Activated T-cell treated with anti-CD3 and anti-CD28 coated beads for 24 hours (primary cell): ENCODE data around the gene EYS.

Experiments
- DNase-seq: peaks from one replicate; pipeline ENCODE4 v3.0.0-alpha.2; 2020; ENCODE audit warnings: low read depth

The EYS gene

DNA sequence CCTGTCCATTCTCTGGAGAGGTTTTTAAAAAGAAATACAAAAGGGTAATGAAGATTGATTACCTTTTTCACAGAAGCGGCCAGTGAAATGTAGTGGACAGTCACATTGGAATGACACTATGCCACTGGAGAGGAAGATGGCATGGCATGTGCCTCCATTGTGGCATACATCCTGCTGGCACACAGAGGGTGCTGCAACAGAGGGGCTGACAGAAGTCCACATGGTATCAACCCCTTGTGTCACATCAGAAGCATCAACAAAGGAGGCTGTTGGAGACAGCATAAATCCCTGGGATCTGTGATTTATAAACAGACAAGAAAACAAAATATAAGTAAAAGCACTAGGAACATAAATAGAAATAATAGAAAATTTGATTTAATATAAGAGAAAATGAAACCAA, 1476.5 kb downstream of the EYS start:
- no peak for DNase-seq

DNA sequence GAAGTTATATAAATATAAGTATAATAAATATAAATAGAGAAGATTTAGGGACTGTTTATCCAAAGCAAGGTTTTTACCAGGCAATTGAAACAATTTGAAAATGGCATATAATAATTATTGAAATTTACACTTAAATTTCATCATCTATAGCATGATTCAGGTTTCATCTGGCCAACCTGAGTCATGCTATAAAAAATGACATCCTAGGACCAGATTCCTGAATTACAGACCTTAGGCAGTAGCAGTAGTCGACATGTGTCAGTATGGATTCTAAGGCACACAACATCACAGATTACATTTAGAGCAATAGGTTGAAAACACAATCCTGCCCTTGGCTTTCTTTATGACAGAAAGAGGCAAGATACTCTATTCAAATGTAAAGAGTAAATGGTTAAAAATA, 1479.2 kb downstream of the EYS start:
- DNase-seq, result no peak

DNA sequence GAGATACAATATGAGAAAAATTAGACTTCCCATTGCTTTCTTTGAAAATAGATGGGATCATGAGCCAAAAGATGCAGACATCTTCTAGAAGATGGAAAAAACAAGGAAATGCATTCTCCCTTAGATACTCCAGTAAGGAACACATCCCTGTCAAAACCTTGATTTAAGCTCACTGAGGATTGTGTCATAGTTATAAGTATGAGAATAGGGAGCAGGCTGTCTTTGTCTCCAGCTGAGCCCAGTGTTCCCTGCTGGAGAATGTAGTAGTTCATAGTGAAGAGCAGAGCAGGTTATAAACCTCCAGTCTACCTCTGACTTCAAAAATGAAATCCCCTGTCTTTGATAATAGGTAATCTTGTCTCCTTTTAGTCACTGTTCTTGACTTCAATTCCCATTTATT, 1481.5 kb downstream of the EYS start:
- DNase-seq, result no peak

DNA sequence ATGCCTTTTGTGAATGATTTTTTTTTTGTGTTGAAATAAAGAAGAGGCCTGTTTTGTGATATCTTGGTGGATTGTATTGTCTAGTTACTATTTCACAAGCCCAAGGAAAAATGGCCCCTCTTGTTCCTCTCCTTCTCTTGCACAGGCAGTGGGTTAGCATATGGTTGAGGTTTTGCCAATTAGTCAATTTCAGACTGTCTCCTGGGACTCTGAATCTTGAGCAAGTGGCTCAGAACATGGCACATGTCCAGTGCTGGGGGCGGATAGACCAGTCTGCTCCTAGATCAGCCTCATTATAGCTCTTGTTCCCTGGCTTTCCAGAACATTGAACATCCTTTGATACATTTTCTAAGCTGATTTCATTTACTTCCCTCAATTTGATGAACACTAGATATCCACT, 1482.2 kb downstream of the EYS start:
- DNase-seq, result no peak

DNA sequence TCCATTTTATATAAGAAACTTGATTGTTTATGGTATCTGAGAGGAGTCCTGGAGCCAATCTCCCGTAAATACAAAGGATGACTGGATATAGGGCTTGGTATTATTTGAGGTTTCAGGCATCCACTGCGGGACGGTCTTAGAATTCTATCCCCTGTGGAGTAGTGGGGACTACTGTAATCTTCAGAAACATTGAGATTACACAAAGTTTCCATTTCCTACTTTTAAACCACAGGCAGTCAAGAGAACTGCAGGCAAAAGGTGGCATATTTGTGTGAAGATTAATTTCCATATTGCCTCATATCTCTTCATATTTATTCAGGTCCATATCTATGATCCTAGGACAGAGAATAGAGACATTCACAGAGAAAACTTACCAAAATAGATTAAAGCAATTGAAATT, 1485.2 kb downstream of the EYS start:
- DNase-seq, result no peak

DNA sequence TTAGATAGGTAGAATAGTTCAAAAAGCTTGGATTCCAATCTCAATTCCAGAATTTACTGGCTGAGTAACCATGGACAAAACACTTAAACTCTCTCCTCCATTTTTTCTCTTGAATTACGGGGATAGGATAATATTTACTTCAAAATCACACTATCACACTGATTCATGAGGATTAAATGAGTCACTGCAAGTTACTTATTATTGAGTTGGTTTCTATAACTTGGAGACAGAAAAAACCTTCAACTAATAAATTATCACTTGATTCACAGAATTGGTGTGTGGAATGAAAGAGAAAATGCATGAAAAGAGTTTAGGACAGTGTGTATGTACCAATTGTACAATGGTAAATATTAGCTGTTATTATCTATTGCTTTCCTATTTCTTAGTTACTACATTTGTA, 1486.2 kb downstream of the EYS start:
- no peak for DNase-seq

DNA sequence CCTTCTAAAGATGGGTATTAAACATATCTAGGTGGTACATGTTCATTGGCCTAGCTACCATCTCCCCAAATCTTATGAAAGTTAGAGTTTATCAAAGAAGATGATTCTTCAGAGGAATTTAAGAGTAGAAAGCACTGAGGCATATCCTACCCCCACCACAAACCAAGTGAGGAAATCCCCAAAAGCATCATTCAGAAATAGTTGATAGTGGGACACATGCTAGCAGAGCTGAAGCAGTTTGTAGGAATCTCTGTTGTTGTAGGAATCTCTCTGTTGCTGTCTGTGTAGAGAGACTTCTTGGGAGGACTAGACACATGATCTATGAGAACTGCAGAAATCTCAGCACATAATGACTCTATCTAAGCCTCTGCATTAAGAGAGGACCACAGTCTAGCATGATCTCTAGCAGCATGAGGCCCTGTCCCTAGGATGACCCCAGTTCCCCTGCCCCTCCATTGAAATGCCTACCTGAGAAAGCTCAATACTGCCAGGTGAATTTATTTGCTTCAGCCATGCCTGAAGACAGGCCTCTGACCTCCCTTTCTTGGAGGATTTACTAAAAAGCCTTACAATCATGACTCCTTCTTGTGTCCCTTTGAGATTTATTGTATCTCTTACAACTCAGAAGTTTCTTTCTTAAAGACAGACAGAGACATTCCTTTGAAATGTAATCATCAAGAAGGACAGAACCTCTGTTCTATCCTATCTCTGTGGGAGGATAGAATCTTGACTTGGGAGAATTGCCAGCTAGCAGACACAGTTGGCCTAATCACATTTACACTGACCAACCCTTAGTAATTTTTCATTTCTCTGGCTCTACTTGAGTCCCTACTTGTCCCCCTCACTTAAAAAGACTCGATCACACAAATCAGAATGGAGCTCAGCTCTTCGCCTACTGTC, 1489.1 kb downstream of the EYS start:
- no peak for DNase-seq

DNA sequence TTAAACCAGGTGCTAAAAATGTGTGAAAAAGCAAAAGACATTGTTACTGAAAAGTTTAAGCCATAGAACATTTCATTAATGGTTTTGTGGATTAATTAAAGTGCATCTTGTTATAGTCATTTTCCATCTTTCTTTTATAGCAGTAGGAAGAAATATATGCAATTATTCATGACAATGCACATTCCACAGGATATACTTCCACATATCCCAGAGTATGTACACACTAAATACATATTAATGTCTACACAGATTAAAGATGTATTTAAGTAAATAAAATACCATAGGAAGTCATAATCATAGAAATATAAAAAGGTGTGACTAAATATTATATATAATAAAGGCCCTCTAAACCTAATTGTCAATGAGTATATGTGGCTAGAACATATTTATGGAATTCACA, 1492.7 kb downstream of the EYS start:
- no peak for DNase-seq

DNA sequence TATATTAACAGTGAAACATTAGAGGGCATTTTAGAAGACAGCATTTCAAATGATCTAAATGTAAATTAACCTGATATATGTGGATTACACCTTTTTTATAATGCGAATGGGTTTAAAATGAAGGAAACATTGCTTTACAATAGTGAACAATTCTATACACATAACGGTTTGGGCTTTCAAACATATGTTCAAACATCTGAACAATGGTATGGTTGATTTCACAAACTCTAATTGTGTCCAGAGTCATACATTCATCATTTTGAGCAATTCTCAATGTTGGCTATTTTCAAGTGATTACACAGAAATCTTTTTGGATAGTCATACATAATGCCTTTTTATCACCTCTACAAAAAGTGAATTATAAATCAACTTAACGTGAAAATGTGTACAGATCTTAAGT, 1493.3 kb downstream of the EYS start:
- DNase-seq, result no peak

DNA sequence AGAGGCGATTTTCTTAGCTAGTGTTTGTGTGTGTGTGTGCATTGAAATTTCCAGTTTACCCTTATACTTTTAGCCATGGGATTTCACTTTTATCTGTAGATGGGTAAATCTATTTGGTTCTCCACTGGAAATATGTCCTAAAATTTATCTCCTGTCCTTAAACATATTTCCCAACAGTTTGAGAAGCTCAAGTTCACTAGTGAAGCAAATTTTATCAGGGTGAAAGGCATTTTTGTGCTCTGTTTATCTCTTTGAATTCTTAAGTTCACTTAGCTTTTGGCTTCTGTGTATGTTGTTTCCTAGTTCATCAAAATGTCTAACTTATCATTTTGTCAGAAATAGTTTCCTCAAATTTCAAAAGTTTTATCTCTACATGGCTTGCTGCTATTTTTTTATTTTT, 1509.8 kb downstream of the EYS start:
- DNase-seq, result no peak

DNA sequence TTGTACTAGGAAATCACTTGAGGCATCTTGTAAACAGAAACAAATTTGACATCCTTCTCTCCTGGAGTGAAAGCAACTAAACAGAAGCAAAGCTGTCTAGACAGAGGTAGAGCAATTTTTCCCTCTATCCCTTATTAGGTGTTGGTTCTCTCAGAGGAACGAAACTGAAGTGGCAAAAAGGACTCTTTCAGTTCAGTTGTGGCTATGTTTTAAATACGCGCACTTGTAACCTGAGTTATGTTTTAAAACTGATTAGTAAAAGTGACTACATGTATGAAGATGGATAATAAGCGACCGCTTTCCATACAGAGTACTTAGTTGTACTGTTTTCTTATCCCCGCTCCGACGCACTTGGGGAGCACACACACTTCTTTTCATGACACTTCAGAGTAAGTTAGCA, 1520.4 kb downstream of the EYS start:
- DNase-seq, result no peak

DNA sequence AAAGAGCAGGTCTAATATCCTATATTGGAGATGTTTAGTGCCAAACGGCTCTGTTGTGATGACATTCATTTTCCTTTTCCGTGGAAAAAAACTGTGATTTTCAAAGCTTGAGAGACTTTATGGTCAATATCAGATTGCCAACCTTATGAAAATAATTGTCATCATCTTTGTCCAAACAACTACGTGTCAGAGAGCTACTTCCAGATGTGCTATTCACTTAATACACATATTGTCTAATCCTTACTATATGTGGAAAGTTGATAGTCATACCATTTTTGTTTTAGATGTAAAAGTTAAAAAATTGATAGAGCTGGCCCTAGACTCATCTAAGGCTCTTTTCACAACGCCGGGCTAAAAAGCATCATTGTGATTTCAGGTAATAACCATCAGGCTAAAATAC, 1521.4 kb downstream of the EYS start:
- no peak for DNase-seq

DNA sequence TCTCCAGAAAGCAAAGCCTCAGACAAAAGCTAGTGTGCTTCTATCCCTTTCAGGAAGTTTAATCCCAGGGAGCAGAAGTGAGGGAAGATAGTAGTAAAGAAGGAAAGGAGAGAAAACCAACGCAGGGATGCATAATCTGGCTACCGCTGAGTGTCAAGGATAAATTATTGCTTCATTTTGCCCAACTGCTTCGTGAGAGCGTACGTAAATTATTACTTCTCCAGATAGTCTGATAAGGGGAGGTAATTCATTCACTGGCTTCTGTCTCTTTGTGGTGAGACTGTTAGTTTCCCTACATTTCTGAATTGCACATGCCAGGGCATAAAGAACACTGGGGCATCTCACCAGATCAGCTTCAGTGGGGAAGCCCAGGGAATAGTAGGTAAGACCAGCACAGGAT, 1531.7 kb downstream of the EYS start:
- no peak for DNase-seq

DNA sequence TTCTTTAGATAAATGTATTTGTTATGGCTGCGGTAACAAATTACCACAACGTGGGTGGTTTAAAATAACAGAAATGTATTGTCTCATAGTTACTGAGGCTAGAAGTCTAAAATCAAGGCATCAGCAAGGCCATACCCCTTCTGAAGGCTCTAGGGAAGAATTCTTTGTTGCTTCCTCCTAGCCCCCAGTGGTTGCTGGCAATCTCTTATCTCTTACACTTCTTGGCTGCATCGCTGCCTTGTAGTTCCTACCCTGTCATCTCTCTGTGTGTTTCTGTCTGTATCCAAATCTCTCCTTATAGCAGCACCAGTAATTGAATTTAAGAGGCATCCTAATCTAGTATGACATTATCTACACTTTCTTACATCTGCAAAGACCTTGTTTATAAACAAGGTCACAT, 1536.7 kb downstream of the EYS start:
- no peak for DNase-seq

DNA sequence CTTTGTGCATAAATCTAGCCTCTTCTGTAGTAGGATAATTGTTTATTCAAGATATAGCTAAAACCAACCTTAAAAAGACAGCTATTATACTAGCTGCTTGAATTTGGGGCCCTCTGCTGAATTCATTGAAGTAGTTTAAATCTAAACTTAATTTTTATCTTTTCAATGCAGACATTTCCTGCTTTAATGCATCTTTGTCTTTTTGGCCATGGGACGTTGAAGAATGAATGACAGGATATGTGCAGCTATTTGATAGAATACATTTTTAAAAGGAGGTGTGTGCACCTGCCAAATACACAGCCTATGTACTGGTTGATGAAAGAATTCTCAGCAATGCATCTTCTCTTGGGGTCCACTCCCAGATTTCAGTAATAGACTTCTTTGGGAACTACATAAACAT, 1546.5 kb downstream of the EYS start:
- no peak for DNase-seq

DNA sequence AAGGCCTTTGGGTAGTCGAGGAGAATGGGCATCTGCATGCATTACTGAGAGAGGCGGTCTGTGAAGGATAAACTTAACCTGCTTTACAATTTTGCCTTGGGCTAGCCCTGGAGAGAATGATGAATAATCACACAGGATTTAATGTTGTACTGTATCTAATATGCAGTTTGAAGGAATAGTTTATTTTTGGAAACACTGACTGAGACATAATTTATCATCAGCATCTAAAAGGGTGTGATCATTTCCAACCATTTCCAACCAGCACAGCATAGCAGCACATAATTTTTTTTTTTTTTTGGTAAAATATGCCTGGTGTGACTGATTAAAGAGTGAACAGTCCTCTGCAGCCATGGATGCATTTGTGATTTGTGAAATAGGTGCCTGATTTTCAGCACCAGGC, 1552.0 kb downstream of the EYS start:
- DNase-seq, result no peak

DNA sequence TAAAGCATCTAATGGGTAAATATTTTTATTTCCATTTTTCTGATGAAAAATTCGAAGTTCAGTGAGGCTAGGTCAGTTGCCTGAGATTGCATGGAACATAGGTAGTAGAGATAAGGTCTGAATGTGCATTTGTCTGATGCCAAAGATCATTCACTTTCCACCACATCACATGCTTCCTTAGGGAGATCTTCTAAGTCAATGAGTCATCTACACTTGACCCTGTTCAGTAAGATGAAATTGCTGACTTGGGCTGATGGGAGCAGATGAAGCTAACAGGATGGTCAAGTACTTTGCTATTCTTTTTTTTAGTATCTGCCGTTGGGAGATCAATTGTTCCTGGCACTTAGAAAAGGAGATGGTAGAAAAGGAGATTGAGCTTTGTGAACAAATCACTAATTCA, 1560.2 kb downstream of the EYS start:
- DNase-seq, result no peak

DNA sequence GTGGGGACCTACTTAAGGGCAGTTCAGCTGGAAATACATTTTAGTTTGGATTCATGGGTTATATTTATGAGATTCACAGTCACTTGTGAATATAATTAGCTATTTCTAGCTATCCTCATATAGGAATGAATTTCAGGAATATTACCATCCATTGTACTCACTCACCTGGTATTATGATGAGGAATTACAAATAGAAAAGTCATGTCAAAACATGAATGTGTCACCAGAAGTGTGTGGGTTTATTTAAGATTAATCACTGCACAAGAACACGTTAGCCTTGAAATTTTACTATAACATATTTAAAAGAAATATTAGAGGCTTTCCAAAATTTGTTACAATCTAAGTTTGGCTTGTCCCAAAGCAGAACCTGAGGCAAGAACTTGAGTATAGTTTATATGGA, 1560.9 kb downstream of the EYS start:
- no peak for DNase-seq

DNA sequence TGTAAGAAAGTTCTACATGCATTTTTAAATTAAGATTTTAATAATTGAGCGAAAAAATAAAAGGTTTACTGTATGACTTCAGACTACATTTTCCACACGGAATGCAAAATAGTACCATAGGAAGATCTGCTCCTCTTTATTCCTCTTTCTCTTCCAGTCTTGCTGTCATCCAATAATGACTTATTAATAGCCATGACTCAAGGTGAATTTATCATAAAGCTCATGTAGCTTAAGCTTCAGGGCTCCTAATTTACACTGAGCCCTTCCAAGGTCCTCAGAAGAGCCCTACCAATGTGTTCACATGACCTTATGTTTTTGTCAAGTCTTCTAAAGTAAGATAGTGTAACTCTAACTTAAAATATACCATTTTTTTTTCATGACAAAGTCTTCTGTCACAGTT, 1561.4 kb downstream of the EYS start:
- DNase-seq, result no peak

DNA sequence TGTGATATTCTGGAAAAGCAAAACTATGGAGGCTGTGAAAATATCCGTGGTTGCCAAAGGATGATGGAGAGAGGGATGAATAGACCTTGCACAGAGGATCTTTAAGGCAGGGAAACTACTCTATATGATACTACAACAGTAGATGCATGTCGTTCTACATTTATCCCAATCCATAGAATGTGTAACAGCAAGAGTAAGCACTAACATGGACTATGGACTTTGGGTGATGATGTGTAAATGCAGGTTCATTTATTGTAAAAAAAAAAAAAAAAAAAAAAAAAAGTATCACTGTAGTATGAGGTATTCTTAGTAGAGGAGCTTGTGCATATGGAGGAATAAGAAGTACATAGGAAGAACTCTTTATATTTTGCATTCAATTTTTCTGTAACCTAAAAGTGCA, 1563.9 kb downstream of the EYS start:
- no peak for DNase-seq

DNA sequence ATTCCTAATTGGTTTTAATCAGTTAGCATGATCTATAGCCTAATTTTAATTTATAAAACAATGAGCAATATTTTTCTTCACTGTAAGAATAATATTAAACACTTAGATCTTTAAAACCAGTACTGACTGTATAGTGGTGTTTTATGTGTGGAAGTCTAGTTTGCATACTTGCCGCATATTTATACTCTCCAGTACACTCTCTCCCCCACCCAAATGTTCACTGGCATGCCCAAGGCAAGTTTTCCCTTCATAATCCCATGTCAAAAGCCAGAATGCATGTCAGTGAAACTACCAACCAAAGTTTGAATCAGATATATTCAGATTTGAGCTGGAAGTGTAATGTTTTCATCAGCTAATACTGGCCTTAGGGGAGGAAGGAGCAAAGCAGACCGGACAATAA, 1565.3 kb downstream of the EYS start:
- DNase-seq, result no peak

DNA sequence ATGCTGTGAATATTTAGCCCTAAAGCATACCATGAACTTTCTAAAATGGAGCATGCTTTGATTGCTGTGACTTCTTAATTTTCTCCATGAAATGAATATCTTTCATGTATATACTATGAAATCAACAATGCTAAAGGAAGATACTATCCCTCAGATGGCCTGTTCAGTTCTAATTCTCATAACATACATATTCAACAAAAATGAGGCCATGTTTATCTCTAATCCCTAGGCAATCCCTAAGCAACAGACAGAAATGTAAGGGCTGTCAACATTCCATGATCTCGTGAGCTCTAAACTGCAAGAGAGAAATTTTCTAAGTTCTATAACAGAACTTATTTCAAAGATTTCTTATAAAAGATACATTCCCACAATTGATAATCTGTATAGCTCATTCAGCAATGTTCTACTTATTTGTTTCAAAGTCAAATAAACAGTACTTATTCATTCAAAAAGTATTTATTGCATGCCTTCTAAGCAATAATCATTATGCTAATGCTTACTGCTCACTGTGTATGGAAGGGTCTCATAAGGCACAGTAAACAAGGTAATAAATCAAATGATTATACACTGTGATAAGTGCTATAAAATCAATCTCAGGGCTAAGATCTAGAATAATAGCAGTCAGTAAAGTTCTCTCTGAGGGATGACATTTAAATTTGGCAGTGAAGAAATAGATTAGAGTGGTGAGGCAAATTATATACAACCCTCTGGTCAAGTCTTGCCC, 1578.6 kb downstream of the EYS start:
- DNase-seq, result no peak

DNA sequence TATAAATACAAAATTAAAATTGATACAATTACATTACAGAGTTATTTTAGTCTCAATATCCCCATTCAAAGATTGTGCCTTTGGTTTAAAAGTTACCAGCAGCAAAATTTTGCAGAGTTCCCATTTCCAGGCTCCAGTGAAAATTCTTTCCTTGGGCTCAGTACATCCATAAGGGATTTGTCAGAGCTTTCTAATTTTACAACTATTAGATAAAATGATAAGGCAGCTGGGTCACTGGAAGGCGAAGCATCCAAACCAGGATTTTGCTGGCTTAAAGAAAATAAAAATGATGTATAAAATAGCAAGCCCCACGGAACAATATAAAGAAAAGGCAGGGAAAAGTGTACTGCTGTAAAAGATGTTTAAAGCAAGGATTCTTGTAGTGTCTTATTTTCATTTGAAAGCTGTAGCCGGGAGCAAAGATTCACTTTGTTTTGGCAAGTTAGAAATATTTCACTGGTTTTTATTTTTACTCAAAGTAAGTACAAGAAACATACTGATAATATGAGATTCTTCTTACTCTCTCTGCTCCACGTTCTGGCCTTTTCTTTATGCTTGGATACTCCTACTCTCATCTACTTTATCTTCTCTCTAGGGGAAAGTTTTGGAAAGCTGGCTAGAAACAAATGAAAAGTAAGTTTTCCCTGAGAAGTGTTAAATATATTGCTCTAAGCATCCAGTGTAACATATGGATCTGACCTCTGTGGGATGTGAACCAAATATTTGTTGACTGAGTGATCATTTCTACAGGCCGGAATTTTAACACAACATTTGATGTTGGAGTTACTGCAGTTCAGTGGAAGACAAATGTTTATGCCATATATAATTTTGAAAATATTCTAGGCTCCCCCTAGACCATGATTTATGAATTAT, 1583.0 kb downstream of the EYS start:
- DNase-seq, result no peak
